A549 (cell line): ENCODE measurements around the gene COQ7. TPM values are rescaled to one million over a fixed set of nuclear protein-coding genes. Genes with fewer than 3 reads are reported as not detected.
A peak's percentile ranks its signal among the peaks of the same experiment; 100 is the strongest.

Experiments
- ATAC-seq, 2 experiments: fragments of 200-7000 bp in 1 of 2; fragments of >200 bp in 1 of 2; cut with Nextera tagmentation in 1 of 2; cut with Tn5 transposase in 1 of 2; 3 replicates each; pipeline versions ENCODE4 v1.8.0 to v1.9.1; 2018 to 2020; ENCODE audit warnings: mild to moderate bottlenecking in 1 of 2, moderate library complexity in 1 of 2
- CTCF ChIA-PET: fragments of 300-600 bp; sonication (Branson Sonifier 250); formaldehyde crosslinking; extraction: SDS; loops from one replicate; lab custom pipeline; 2021; ENCODE audit warnings: antibody characterized with exemption, inconsistent platforms; lab: Yijun Ruan, JAX
- POLR2A ChIA-PET: fragments of 350-600 bp; formaldehyde crosslinking; extraction: SDS; loops from one replicate; lab custom pipeline; 2021; ENCODE audit warnings: antibody characterized with exemption, inconsistent platforms; lab: Yijun Ruan, JAX
- DNase-seq, 2 experiments: peaks; one replicate each; pipeline versions ENCODE4 v3.0.0 to v3.0.0-alpha.2; 2011 to 2016; ENCODE audit warnings: low read depth in 1 of 2, low spot score in 1 of 2
- FAIRE-seq: peaks from 2 replicates; lab custom pipeline; 2011; peaks lifted over from hg19 to GRCh38; lab: Jason Lieb, UNC
- H3K27ac ChIP-seq, 2 experiments: fragments of >200 bp; sonication (Bioruptor Twin); formaldehyde crosslinking; 3 replicates each; pipeline ENCODE4 v1.5.1; 2016 to 2017
- H3K4me1 ChIP-seq: fragments of >200 bp; sonication (Bioruptor Twin); formaldehyde crosslinking; 3 replicates; pipeline ENCODE4 v1.6.1; 2016
- H3K4me2 ChIP-seq: fragments of >200 bp; sonication (Bioruptor Twin); formaldehyde crosslinking; 3 replicates; pipeline ENCODE4 v1.6.1; 2016
- H3K4me3 ChIP-seq: fragments of >200 bp; sonication (Bioruptor Twin); formaldehyde crosslinking; 3 replicates; pipeline ENCODE4 v1.5.1; 2016
- H3K9me3 ChIP-seq: fragments of >200 bp; sonication (Bioruptor Twin); formaldehyde crosslinking; 3 replicates; pipeline ENCODE4 v1.6.1; 2016
- ATOH8 ChIP-seq: fragments of 250-450 bp; sonication (Bioruptor Pico); IDR thresholded peaks from 2 replicates; pipeline ENCODE4 v1.5.0; 2020; ENCODE audit warnings: low read depth, mild to moderate bottlenecking, moderate library complexity
- CHD2 ChIP-seq: fragments of 150-350 bp; IDR thresholded peaks from 2 replicates; pipeline ENCODE4 v1.6.1; 2014; ENCODE audit warnings: low read length; ENCODE audit not compliant: partially characterized antibody
- CTCF ChIP-seq: fragments of >200 bp; sonication (Bioruptor Twin); formaldehyde crosslinking; IDR thresholded peaks from 3 replicates; pipeline ENCODE4 v1.5.1; 2016
- E2F6 ChIP-seq: IDR thresholded peaks from 2 replicates; pipeline ENCODE4 v1.6.1; 2012; ENCODE audit warnings: low read depth, borderline replicate concordance
- EHMT2 ChIP-seq: fragments of 200-600 bp; sonication (generic); IDR thresholded peaks from 2 replicates; pipeline ENCODE4 v1.6.1; 2016; ENCODE audit warnings: antibody characterized with exemption, low read depth, mild to moderate bottlenecking, moderate library complexity
- ELK1 ChIP-seq: fragments of 150-350 bp; IDR thresholded peaks from 2 replicates; pipeline ENCODE4 v1.6.1; 2014; ENCODE audit warnings: low read depth, mild to moderate bottlenecking, low read length
- FOSL2 ChIP-seq, 2 experiments: fragments of 450-650 bp in 1 of 2; fragments of >200 bp in 1 of 2; sonication (Bioruptor Twin) in 1 of 2; formaldehyde crosslinking; IDR thresholded peaks; 2 replicates each; pipeline versions ENCODE4 v1.5.0 to v1.6.1; 2016 to 2020; ENCODE audit warnings: mild to moderate bottlenecking in 1 of 2, moderate library complexity in 1 of 2
- HMGXB4 ChIP-seq: fragments of 250-450 bp; sonication (Bioruptor Pico); IDR thresholded peaks from 2 replicates; pipeline ENCODE4 v1.5.0; 2021; ENCODE audit warnings: mild to moderate bottlenecking, moderate library complexity, borderline replicate concordance
- HOXB5 ChIP-seq: fragments of 250-450 bp; sonication (Bioruptor Pico); IDR thresholded peaks from 2 replicates; pipeline ENCODE4 v1.5.0; 2020; ENCODE audit warnings: mild to moderate bottlenecking, moderate library complexity
- JUN ChIP-seq, 2 experiments: fragments of >200 bp; sonication (Bioruptor Twin); formaldehyde crosslinking; IDR thresholded peaks; 2 replicates in 1 of 2; 3 replicates in 1 of 2; pipeline ENCODE4 v1.6.1; 2016 to 2017
- JUNB ChIP-seq: fragments of >200 bp; sonication (Bioruptor Twin); formaldehyde crosslinking; IDR thresholded peaks from 2 replicates; pipeline ENCODE4 v1.6.1; 2016
- KDM1A ChIP-seq: fragments of 200-600 bp; sonication (generic); IDR thresholded peaks from 2 replicates; pipeline ENCODE4 v1.6.1; 2016; ENCODE audit warnings: low read depth, mild to moderate bottlenecking
- NFE2L2 ChIP-seq: fragments of 150-350 bp; conservative IDR thresholded peaks from 2 replicates; pipeline ENCODE4 v1.6.1; 2014; ENCODE audit warnings: low read length
- TFCP2L1 ChIP-seq: fragments of 250-450 bp; sonication (Bioruptor Pico); IDR thresholded peaks from 2 replicates; pipeline ENCODE4 v1.5.0; 2021; ENCODE audit warnings: mild to moderate bottlenecking
- USF2 ChIP-seq: fragments of 450-650 bp; IDR thresholded peaks from 2 replicates; pipeline ENCODE4 v1.6.1; 2014; ENCODE audit warnings: antibody characterized with exemption
- ZC3H11A ChIP-seq: fragments of 450-650 bp; IDR thresholded peaks from 2 replicates; pipeline ENCODE4 v1.6.1; 2014; ENCODE audit warnings: antibody characterized with exemption, mild to moderate bottlenecking
- WGBS: methylation state at CpG from one replicate; pipeline ENCODE4 v1.1.6; 2017; ENCODE audit errors: missing lambda C conversion rate; 5-methylcytosine and 5-hydroxymethylcytosine counted together
- polyA plus RNA-seq, 4 experiments: library from polyadenylated mRNA; depleted of rRNA in 3 of 4; stranded (reverse); fragments of >200 nt; fragmentation: RNase III in 1 of 4; extraction: RNeasy Plus Mini Kit Qiagen cat#74134 plus additional on column Dnase treatment in 1 of 4; gene quantifications; 2 replicates in 3 of 4; 3 replicates in 1 of 4; pipeline ENCODE4 v1.2.3, GENCODE V29; 2011 to 2017

The COQ7 gene
- polyA plus RNA-seq, 2 of the 4 experiments (the other 2 are of a cell fraction), result 16.3 to 23.8 TPM

- TF ChIP-seq NFE2L2, result no peak
- peak; percentile 29; the same call in 1 of the 2 replicates for TF ChIP-seq TFCP2L1
- TF ChIP-seq HMGXB4 (CRISPR knock-in tag), result 0 out of 2 replicates have a peak, but pooled peaks have one; percentile 6
- TF ChIP-seq CHD2, result no peak
- TF ChIP-seq HOXB5 (CRISPR knock-in tag), result 0 out of 2 replicates have a peak, but pooled peaks have one; percentile 32
- peak; percentile 67 to 86; a peak in 4 of 5 replicates for TF ChIP-seq JUN (IDR thresholded peaks at IDR 0.05)
- no peak for TF ChIP-seq CTCF
- no peak for TF ChIP-seq FOSL2 (IDR thresholded peaks at IDR 0.05)
- peak; percentile 69 for TF ChIP-seq FOSL2 (CRISPR knock-in tag; IDR thresholded peaks at IDR 0.05)
- no peak for TF ChIP-seq KDM1A
- TF ChIP-seq E2F6, result no peak
- no peak for TF ChIP-seq EHMT2
Observed at GRCh38 chr16:19067349-19068236, at the start of gene COQ7 (continued).

GRCh38 chr16:19020689-19021088 is 46.7 kb upstream of the COQ7 start:
- 96% methylated on average over 4 of the region's 4 CpGs for WGBS
- CTCF ChIA-PET, result interaction anchor here (1.7 to 4.9 kb wide), 2 partner anchors 13 to 37 kb away, joined by 3 to 26 read pairs; partner anchors contain the start of gene TMC7

GRCh38 chr16:19021747-19022146 is 45.7 kb upstream of the COQ7 start:
- no peak for ATAC-seq
- no peak for FAIRE-seq
- H3K4me1 ChIP-seq, result no peaks in the 10 kb centered on the region
- 90% methylated on average over 4 of the region's 4 CpGs for WGBS
- CTCF ChIA-PET, result interaction anchor here (1.7 to 4.9 kb wide), 2 partner anchors 14 to 38 kb away, joined by 3 to 26 read pairs; partner anchors contain the start of gene TMC7
- H3K9me3 ChIP-seq, result no peaks in the 10 kb centered on the region
- POLR2A ChIA-PET, result no interaction called here
- H3K4me2 ChIP-seq, result no peak overlapping the region
- no peak for DNase-seq
- no peak overlapping the region for H3K27ac ChIP-seq
- H3K4me3 ChIP-seq, result no peak overlapping the region
- TF ChIP-seq ATOH8 (CRISPR knock-in tag) (no peak), E2F6 (no peak), HOXB5 (CRISPR knock-in tag) (no peak), USF2 (no peak), JUNB (no peak)

More at GRCh38 chr16:19020689-19021088, 46.7 kb upstream of the COQ7 start:
- no peaks in the 10 kb centered on the region for H3K9me3 ChIP-seq
- TF ChIP-seq ELK1 (no peak), ZC3H11A (peak; percentile 89)
- DNase-seq (no peak), FAIRE-seq (no peak), ATAC-seq (no peak)
- H3K4me3 ChIP-seq, result no peak overlapping the region
- no peak overlapping the region for H3K4me2 ChIP-seq
- POLR2A ChIA-PET, result no interaction called here
- no peaks in the 10 kb centered on the region for H3K4me1 ChIP-seq
- H3K27ac ChIP-seq, result no peak overlapping the region
